PC-3 (cell line): ENCODE results near the gene KRTAP10-5. TPM values are rescaled to one million over a fixed set of nuclear protein-coding genes. Genes with fewer than 3 reads are reported as not detected.

ENCODE experiments used
- ATAC-seq: fragments of 200-7000 bp; cut with Tn5 transposase; 2 replicates; pipeline ENCODE4 v1.9.1; 2020; ENCODE audit warnings: mild to moderate bottlenecking, moderate library complexity
- BruUV-seq: library from RNA; stranded (reverse); fragments of 400-500 nt; replicated peaks from 2 replicates; lab custom pipeline; 2021; lab: Mats Ljungman, UMichigan
- CTCF ChIA-PET: fragments of 300-600 bp; sonication (Branson Sonifier 250); formaldehyde crosslinking; loops from one replicate; lab custom pipeline; 2022; ENCODE audit warnings: antibody characterized with exemption; lab: Charles Lee
- POLR2A ChIA-PET: fragments of 300-600 bp; sonication (Branson Sonifier 250); formaldehyde crosslinking; loops from one replicate; lab custom pipeline; 2022; ENCODE audit warnings: antibody characterized with exemption; ENCODE audit not compliant: unreplicated experiment; lab: Charles Lee
- DNase-seq: peaks from one replicate; pipeline ENCODE4 v3.0.0-alpha.2; 2015
- H2AFZ ChIP-seq: fragments of 300-600 bp; sonication (generic); 2 replicates; pipeline ENCODE4 v1.6.0; 2016; ENCODE audit warnings: antibody characterized with exemption, low read length
- H3F3A ChIP-seq: fragments of 300-600 bp; sonication (generic); one replicate; pipeline ENCODE4 v1.6.0; 2017; ENCODE audit warnings: antibody characterized with exemption, low read length, control low read depth, mild to moderate bottlenecking; ENCODE audit not compliant: unreplicated experiment
- H3K27ac ChIP-seq: fragments of 300-600 bp; sonication (generic); 2 replicates; pipeline ENCODE4 v1.5.1; 2016; ENCODE audit warnings: mild to moderate bottlenecking, low read length
- H3K27me3 ChIP-seq: fragments of 300-600 bp; sonication (generic); 2 replicates; pipeline ENCODE4 v1.6.1; 2016; ENCODE audit warnings: low read length, mixed read lengths
- H3K36me3 ChIP-seq: fragments of 300-600 bp; sonication (generic); 2 replicates; pipeline ENCODE4 v1.6.1; 2016; ENCODE audit warnings: low read depth, mixed run types, low read length, mixed read lengths
- H3K4me1 ChIP-seq: fragments of 300-600 bp; sonication (generic); 2 replicates; pipeline ENCODE4 v1.5.1; 2016; ENCODE audit warnings: low read length; ENCODE audit not compliant: insufficient read depth
- H3K4me2 ChIP-seq: fragments of 300-600 bp; sonication (generic); 2 replicates; pipeline ENCODE4 v1.6.0; 2016; ENCODE audit warnings: low read length
- H3K4me3 ChIP-seq: fragments of 300-600 bp; sonication (generic); 2 replicates; pipeline ENCODE4 v1.5.1; 2016; ENCODE audit warnings: mild to moderate bottlenecking, low read length, mixed read lengths
- H3K79me2 ChIP-seq: fragments of 300-600 bp; sonication (generic); 2 replicates; pipeline ENCODE4 v1.6.1; 2017; ENCODE audit warnings: low read length, mixed read lengths
- H3K9ac ChIP-seq: fragments of 300-600 bp; sonication (generic); 2 replicates; pipeline ENCODE4 v1.6.0; 2016; ENCODE audit warnings: mild to moderate bottlenecking, low read length
- H3K9me2 ChIP-seq: fragments of 300-600 bp; sonication (generic); replicated peaks from 2 replicates; pipeline ENCODE4 v1.6.1; 2016; ENCODE audit warnings: mixed run types, low read length, mixed read lengths
- H3K9me3 ChIP-seq: fragments of 300-600 bp; sonication (generic); 2 replicates; pipeline ENCODE4 v1.6.1; 2016; ENCODE audit warnings: low read length, mixed read lengths
- H4K20me1 ChIP-seq: fragments of 300-600 bp; sonication (generic); 2 replicates; pipeline ENCODE4 v1.6.1; 2016; ENCODE audit warnings: low read length, mixed read lengths
- CTCF ChIP-seq: fragments of 300-600 bp; sonication (generic); conservative IDR thresholded peaks from 2 replicates; pipeline ENCODE4 v1.5.1; 2017; ENCODE audit warnings: antibody characterized with exemption, low read depth, mild to moderate bottlenecking, low read length
- EZH2 ChIP-seq: fragments of 300-600 bp; sonication (generic); IDR thresholded peaks from one replicate; pipeline ENCODE4 v1.6.1; 2017; ENCODE audit warnings: antibody characterized with exemption, mild to moderate bottlenecking, low read length; ENCODE audit not compliant: unreplicated experiment
- EZH2phosphoT487 ChIP-seq: fragments of 300-600 bp; sonication (generic); IDR thresholded peaks from 2 replicates; pipeline ENCODE4 v1.6.1; 2018; ENCODE audit warnings: mild to moderate bottlenecking, antibody characterized with exemption, low read length, borderline replicate concordance
- intact Hi-C: fragments of 100-400 bp; cut with micrococcal nuclease; formaldehyde crosslinking; loops from 2 replicates; pipeline ENCODE4 v1.9.0; 2023
- total RNA-seq: library from RNA; depleted of rRNA; stranded (reverse); fragments of >200 nt; gene quantifications from 2 replicates; pipeline ENCODE4 v1.2.3, GENCODE V29; 2014

The KRTAP10-5 gene
- total RNA-seq, 1 experiment from 2014 or later: not detected

GRCh38 chr21:44530903-44531605 lies 49.4 kb downstream of the KRTAP10-5 start:
- intact Hi-C loops: no loop called here
- Histone ChIP-seq H3K9me3 (no peaks in the 10 kb centered on the region), H2AFZ (no peak overlapping the region), H3K4me1 (no peaks in the 10 kb centered on the region), H3K36me3 (no peaks in the 10 kb centered on the region), H3K27me3 (no peaks in the 10 kb centered on the region), H3F3A (no peaks in the 10 kb centered on the region), H3K27ac (no peak overlapping the region), H3K4me3 (no peak overlapping the region), H3K9me2 (no peaks in the 10 kb centered on the region), H3K9ac (no peak overlapping the region), H3K79me2 (no peaks in the 10 kb centered on the region), H3K4me2 (no peak overlapping the region), H4K20me1 (no peaks in the 10 kb centered on the region)
- ChIA-PET POLR2A (no interaction called here), CTCF (no interaction called here)
- BruUV-seq: no TSS peak
- no peak for DNase-seq
- TF ChIP-seq EZH2phosphoT487: no peak
- TF ChIP-seq EZH2: no peak
- TF ChIP-seq CTCF: no peak
- no peak for ATAC-seq

- Histone ChIP-seq H3K36me3 (no peaks in the 10 kb centered on the region; the same call in 1 of the 2 replicates), H4K20me1 (no peaks in the 10 kb centered on the region), H3K27me3 (no peaks in the 10 kb centered on the region), H3K4me3 (no peak overlapping the region), H3K4me2 (no peak overlapping the region), H3K27ac (no peak overlapping the region), H3K79me2 (no peaks in the 10 kb centered on the region), H3K9me3 (no peaks in the 10 kb centered on the region), H3K4me1 (no peaks in the 10 kb centered on the region), H3K9me2 (no peaks in the 10 kb centered on the region), H3F3A (no peaks in the 10 kb centered on the region), H3K9ac (no peak overlapping the region), H2AFZ (no peak overlapping the region)
- intact Hi-C loops: no loop called here
- CTCF ChIA-PET: no interaction called here
- POLR2A ChIA-PET: no interaction called here
- no TSS peak for BruUV-seq
- TF ChIP-seq EZH2phosphoT487: no peak
- no peak for TF ChIP-seq EZH2
- TF ChIP-seq CTCF: no peak
- ATAC-seq (no peak), DNase-seq (no peak)
Measured at GRCh38 chr21:44530221-44530902, 50.0 kb downstream of the KRTAP10-5 start.

GRCh38 chr21:44529503-44530125 lies 50.8 kb downstream of the KRTAP10-5 start:
- no peaks in the 10 kb centered on the region; the same call in 1 of the 2 replicates for H3K36me3 ChIP-seq
- H2AFZ ChIP-seq: no peak overlapping the region
- CTCF ChIA-PET: no interaction called here
- DNase-seq (no peak), ATAC-seq (no peak)
- no peak overlapping the region for H3K4me3 ChIP-seq
- intact Hi-C loops: no loop called here
- no peak overlapping the region for H3K9ac ChIP-seq
- H3K27me3 ChIP-seq: no peaks in the 10 kb centered on the region
- no peaks in the 10 kb centered on the region for H3F3A ChIP-seq
- H3K79me2 ChIP-seq: no peaks in the 10 kb centered on the region
- no peak overlapping the region for H3K27ac ChIP-seq
- BruUV-seq: no TSS peak
- H4K20me1 ChIP-seq: no peaks in the 10 kb centered on the region
- H3K9me3 ChIP-seq: peaks cover 6% of the 10 kb centered on the region; the same call in 1 of the 2 replicates
- TF ChIP-seq CTCF (no peak), EZH2 (no peak), EZH2phosphoT487 (no peak)
- POLR2A ChIA-PET: no interaction called here
- no peaks in the 10 kb centered on the region for H3K4me1 ChIP-seq
- no peaks in the 10 kb centered on the region for H3K9me2 ChIP-seq
- H3K4me2 ChIP-seq: no peak overlapping the region
